GM19452 (cell line): Measurements from ENCODE around the gene SRSF8.
"Not testable (repeated sequence)": the region's sequence is repeated elsewhere in the genome, so short reads cannot be mapped to it uniquely, and the experiment has no call there.

Experiments
- ATAC-seq: cut with Tn5 transposase; IDR thresholded peaks from one replicate; pipeline ENCODE4 v1.9.1; 2021; ENCODE audit not compliant: unreplicated experiment

SRSF8 gene

DNA sequence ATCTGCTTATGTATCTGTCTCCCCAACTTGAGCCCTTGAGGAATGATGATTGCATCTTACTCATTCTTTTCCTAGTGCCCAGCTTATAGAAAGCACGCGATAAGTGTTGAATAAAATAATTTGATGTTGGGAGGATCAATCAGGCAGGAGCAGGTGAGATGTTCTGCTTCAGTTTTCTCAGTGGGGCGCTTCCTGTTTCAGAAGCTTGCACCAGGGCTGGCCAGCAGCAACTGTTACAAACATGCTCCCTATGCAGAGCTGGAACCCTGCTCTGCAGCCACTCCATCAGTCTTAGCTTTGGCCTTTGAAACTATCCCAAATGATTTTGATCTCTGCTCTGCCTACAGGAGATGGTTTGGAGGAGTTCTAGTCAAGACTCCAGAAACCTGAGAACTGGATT is 26.8 kb downstream of the SRSF8 start:
- no peak for ATAC-seq

DNA sequence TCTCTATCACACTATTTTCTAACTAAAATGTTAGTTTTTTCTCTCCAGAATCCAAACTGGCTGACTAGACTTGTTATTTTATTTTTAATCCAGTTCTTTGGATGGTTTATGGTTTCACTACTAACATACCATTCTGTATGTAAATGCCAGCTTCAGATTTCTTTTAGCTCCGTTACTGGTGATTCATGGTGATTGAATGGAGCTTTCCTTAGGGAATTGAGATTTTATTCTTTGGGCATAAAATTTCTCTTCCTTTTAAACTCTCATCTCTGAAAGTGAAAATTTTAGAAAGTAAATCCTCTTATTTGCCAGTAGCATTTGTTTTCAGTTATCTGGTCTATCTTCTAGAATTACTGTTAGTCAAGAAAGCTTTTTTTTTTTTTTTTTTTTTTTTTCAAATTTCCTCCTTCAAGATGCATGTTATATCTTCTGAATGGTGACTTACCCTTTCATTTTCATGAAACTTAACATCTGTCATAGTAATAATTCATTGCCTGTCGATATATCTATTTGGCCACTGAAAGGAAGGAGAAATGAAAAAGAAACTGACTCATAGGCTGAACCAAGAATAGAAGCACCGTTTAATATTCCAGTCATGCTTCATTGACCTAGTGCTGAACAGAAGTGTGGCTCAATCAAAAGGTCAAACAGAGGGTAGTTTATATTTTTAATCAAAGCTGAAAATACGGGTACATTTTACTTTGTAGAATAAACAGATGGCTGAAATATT is 29.3 kb downstream of the SRSF8 start:
- peak; percentile 81 for ATAC-seq

- no peak for ATAC-seq
Observed at GRCh38 chr11:95097209-95097608, 30.5 kb downstream of the SRSF8 start.

GRCh38 chr11:95098826-95099225 is 32.1 kb downstream of the SRSF8 start:
- no peak for ATAC-seq

- ATAC-seq, result no peak
Observed at GRCh38 chr11:95100191-95100648, 33.5 kb downstream of the SRSF8 start.

DNA sequence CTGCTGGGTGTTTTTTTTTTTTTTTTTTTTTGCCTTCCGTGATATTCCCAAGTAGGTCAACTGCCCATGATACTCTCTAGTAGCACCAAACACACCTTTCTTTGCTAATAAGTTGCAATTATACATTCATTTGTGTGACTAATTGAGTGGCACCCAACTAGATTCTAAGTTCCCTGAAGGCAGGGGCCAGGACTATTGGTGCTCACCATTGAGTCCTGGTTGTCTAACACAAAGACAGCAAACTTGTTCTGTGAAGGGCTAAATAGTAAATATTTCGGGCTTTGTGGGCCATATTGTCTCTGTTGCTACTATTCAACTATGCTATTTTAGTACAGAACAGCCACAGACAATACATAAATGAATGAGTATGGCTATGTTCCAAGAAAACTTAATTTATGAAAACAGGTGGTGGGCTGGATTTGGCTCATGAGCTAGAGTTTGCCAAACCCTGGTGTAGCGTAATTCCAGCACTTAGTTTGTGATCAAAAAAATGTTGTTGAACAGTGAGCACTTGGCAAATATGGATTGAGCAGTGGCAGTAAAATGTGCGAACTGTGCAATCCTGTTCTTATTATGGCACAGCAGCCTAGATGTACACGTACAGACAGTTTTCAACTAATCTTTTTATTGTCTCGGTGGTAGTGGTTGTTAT is 34.3 kb downstream of the SRSF8 start:
- ATAC-seq, result no peak

DNA sequence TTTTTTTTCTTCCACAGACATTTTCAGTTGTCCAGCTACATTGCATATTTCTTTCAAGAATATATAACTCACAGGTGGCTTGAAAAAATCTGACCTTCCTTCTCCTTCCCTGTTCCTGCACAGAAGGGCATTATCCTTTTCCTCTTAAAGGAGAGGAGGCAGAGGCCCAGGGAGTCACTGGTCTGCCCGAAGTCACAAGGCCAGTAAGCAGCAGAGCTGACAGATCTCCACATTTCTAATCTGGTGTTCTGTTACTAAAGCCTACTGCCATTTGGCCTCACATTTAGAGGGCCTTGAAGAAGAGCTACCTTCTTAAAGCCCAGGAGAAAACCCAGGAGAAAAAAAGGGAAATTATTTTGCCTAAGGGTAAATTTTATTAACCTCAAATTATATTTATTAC is 35.2 kb downstream of the SRSF8 start:
- ATAC-seq, result no peak

GRCh38 chr11:95102733-95103132 is 36.0 kb downstream of the SRSF8 start:
- no peak for ATAC-seq

DNA sequence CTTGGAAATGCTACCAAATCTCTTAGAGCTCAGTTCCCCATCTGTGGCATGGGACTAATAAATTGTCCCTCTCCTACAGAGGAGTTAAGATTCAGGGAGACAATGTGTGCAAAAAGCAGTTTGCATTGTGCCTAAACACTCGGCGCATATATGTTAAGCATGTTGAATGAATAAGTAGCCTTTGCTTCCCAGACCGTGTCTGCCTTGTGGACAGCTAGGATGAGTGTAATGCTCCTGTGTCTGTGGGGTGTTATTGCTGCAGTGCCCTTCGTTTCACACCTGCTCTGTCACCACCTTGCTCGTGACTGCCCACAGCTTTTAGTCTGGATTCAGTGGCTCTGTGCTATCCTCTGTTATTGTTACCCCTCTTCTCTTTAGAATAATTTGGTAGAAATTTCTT is 37.0 kb downstream of the SRSF8 start:
- ATAC-seq, result no peak

GRCh38 chr11:95104121-95104830 is 37.6 kb downstream of the SRSF8 start:
- ATAC-seq, result no peak

- no peak for ATAC-seq
Observed at GRCh38 chr11:95104856-95105255, 38.1 kb downstream of the SRSF8 start.

DNA sequence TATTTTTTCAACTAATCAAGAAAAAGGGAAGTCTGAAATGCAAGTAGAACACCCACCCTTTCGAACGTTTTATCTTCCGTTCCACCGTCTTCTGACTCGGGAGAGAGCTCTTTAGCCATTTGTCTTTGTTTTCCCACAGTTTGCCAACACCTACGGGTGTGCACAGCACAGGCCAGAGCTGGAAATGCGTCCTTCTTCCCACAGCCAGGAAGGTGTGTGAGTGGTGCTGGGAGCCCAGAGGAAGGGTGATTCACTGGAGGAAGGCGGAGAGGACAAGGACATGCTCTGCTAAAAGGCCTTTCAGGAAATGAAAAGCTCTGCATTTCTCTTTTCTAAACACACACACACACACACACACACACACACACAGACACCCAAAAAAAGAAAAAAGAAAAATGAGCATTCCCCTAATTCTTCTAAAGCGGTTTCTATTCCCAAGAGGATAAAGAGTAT is 41.5 kb downstream of the SRSF8 start:
- no peak for ATAC-seq

- ATAC-seq, result no peak
Observed at GRCh38 chr11:95108671-95109551, 42.2 kb downstream of the SRSF8 start.

GRCh38 chr11:95111471-95111870 is 44.8 kb downstream of the SRSF8 start:
- not testable (repeated sequence) for ATAC-seq

DNA sequence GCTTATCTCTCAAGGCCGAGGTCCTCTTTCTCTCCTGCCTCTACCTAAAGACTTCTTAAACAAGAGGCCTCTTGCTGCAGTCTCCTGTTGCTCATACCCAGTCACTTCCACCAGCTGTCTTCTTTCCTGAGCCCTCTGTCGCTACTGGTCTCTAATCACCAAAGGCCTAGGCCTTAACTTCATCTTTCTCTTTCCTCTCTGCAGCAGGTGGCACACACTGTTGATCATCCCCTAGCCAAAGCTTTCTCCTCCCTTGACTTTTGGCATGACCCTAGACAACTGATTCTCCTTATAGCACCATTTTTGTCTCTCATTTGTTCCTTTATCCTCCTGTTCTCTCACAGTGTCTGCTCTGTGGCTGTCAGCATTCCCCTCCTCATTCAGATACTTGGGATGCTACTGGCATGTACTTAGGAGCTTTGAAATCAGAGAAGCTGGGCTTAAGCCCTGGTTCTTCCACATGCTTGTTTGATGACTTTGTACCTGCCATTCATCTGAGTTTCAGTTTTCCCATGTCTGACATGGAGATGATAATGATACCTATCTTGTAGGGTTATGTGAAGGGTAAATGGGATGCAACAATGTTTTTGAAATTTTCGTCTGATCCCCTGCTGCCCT is 45.3 kb downstream of the SRSF8 start:
- no peak for ATAC-seq

GRCh38 chr11:95115597-95115996 is 48.9 kb downstream of the SRSF8 start:
- ATAC-seq, result no peak

- ATAC-seq, result no peak
Observed at GRCh38 chr11:95119361-95120060, 52.8 kb downstream of the SRSF8 start.
